HepG2 (cell line): ENCODE measurements around the gene MRPS11. TPM values are rescaled to one million over a fixed set of nuclear protein-coding genes. Genes with fewer than 3 reads are reported as not detected.

Source experiments
- ATAC-seq: fragments of 200-7000 bp; cut with Tn5 transposase; 3 replicates; pipeline ENCODE4 v1.9.1; 2020; ENCODE audit warnings: mild to moderate bottlenecking, moderate library complexity
- BruUV-seq: library from RNA; stranded (reverse); fragments of 400-500 nt; replicated peaks from 2 replicates; lab custom pipeline; 2021; lab: Mats Ljungman, UMichigan
- CTCF ChIA-PET: fragments of 300-600 bp; formaldehyde crosslinking; extraction: SDS; loops from one replicate; lab custom pipeline; 2021; ENCODE audit warnings: low total read pairs, inconsistent platforms, low intra/inter-chr PET ratio; lab: Yijun Ruan, JAX
- POLR2A ChIA-PET: fragments of 350-600 bp; sonication (Branson Sonifier 250); formaldehyde crosslinking; loops from one replicate; lab custom pipeline; 2020; ENCODE audit warnings: antibody characterized with exemption, inconsistent platforms; lab: Yijun Ruan, JAX
- DNase-seq: peaks from one replicate; pipeline ENCODE4 v3.0.0-alpha.2; 2015; ENCODE audit warnings: low spot score
- FAIRE-seq: peaks from 3 replicates; lab custom pipeline; 2011; peaks lifted over from hg19 to GRCh38; lab: Jason Lieb, UNC
- H2AFZ ChIP-seq: one replicate; pipeline ENCODE4 v1.6.1; 2011; ENCODE audit warnings: low read length, inconsistent platforms
- H3K27ac ChIP-seq: fragments of 300-600 bp; 3 replicates; pipeline ENCODE4 v1.8.0; 2011; ENCODE audit warnings: mixed run types, mild to moderate bottlenecking, mixed read lengths, low read length, inconsistent platforms; ENCODE audit not compliant: insufficient read depth; ENCODE audit errors: extremely low read length
- H3K27me3 ChIP-seq, 2 experiments: fragments of 200-600 bp in 1 of 2; 2 replicates in 1 of 2; 3 replicates in 1 of 2; pipeline versions ENCODE4 v1.6.0 to v1.8.0; 2011; ENCODE audit warnings: low read length in 2 of 2, mild to moderate bottlenecking in 2 of 2, moderate library complexity in 2 of 2, inconsistent platforms in 1 of 2; ENCODE audit not compliant: insufficient read depth in 2 of 2, control insufficient read depth in 1 of 2
- H3K36me3 ChIP-seq, 2 experiments: fragments of 200-600 bp in 1 of 2; replicated peaks in 1 of 2; 2 replicates in 1 of 2; 3 replicates in 1 of 2; pipeline versions ENCODE4 v1.5.1 to v1.8.0; 2011; ENCODE audit warnings: low read length in 2 of 2, inconsistent platforms in 1 of 2; ENCODE audit not compliant: insufficient read depth in 2 of 2, control insufficient read depth in 1 of 2
- H3K4me1 ChIP-seq: 2 replicates; pipeline ENCODE4 v1.5.1; 2012; ENCODE audit warnings: low read length, inconsistent platforms; ENCODE audit not compliant: insufficient read depth
- H3K4me2 ChIP-seq: 2 replicates; pipeline ENCODE4 v1.6.0; 2011; ENCODE audit warnings: low read depth, low read length, inconsistent platforms
- H3K4me3 ChIP-seq, 3 experiments: fragments of 200-600 bp in 1 of 3; sonication (generic), shearing (Covaris generic) in 1 of 3; replicated peaks in 1 of 3; 2 replicates each; pipeline ENCODE4 v1.5.1; 2011 to 2016; ENCODE audit warnings: low read length in 3 of 3, inconsistent platforms in 2 of 3, low read depth in 2 of 3, mild to moderate bottlenecking in 2 of 3, control low read depth in 1 of 3, mixed read lengths in 1 of 3; ENCODE audit not compliant: insufficient read depth in 1 of 3
- H3K79me2 ChIP-seq: one replicate; pipeline ENCODE4 v1.6.1; 2011; ENCODE audit warnings: low read length, inconsistent platforms; ENCODE audit not compliant: insufficient read depth
- H3K9ac ChIP-seq: 2 replicates; pipeline ENCODE4 v1.6.0; 2011; ENCODE audit warnings: mild to moderate bottlenecking, low read depth, low read length, inconsistent platforms; ENCODE audit not compliant: insufficient read depth
- H3K9me3 ChIP-seq: 2 replicates; pipeline ENCODE4 v1.5.1; 2012; ENCODE audit warnings: mild to moderate bottlenecking, low read length
- H4K20me1 ChIP-seq: 2 replicates; pipeline ENCODE4 v1.6.0; 2011; ENCODE audit warnings: inconsistent platforms, mild to moderate bottlenecking, low read length, moderate library complexity; ENCODE audit not compliant: insufficient read depth
- DRAP1 ChIP-seq: IDR thresholded peaks from 2 replicates; pipeline ENCODE4 v1.6.1; 2016; ENCODE audit warnings: missing genetic modification reagents, missing compliant biosample characterization
- EED ChIP-seq: sonication (generic); formaldehyde crosslinking; IDR thresholded peaks from 2 replicates; pipeline ENCODE4 v1.5.0; 2020; ENCODE audit warnings: mild to moderate bottlenecking, missing genetic modification reagents
- MIER3 ChIP-seq: IDR thresholded peaks from 2 replicates; pipeline ENCODE4 v1.6.1; 2016; ENCODE audit warnings: missing compliant biosample characterization, borderline replicate concordance
- RBAK ChIP-seq: sonication (generic); formaldehyde crosslinking; IDR thresholded peaks from 2 replicates; pipeline ENCODE4 v1.5.1; 2020; ENCODE audit warnings: mild to moderate bottlenecking, missing genetic modification reagents
- RNF219 ChIP-seq: sonication (generic); formaldehyde crosslinking; IDR thresholded peaks from 2 replicates; pipeline ENCODE4 v1.5.0; 2020; ENCODE audit warnings: mild to moderate bottlenecking, missing genetic modification reagents
- TARDBP ChIP-seq: sonication (generic); formaldehyde crosslinking; IDR thresholded peaks from 2 replicates; pipeline ENCODE4 v1.8.0; 2022; ENCODE audit warnings: mild to moderate bottlenecking, missing genetic modification reagents
- TFDP2 ChIP-seq: sonication (generic); formaldehyde crosslinking; IDR thresholded peaks from 2 replicates; pipeline ENCODE4 v1.4.0; 2020; ENCODE audit warnings: missing genetic modification reagents
- ZBTB43 ChIP-seq: sonication (generic); formaldehyde crosslinking; conservative IDR thresholded peaks from 2 replicates; pipeline ENCODE4 v1.4.0; 2020; ENCODE audit warnings: missing genetic modification reagents
- ZFP82 ChIP-seq: sonication (generic); formaldehyde crosslinking; IDR thresholded peaks from 2 replicates; pipeline ENCODE4 v1.5.1; 2020; ENCODE audit warnings: mild to moderate bottlenecking, missing genetic modification reagents, borderline replicate concordance
- ZNF670 ChIP-seq: sonication (generic); formaldehyde crosslinking; IDR thresholded peaks from 2 replicates; pipeline ENCODE4 v1.8.0; 2022; ENCODE audit warnings: mild to moderate bottlenecking, missing genetic modification reagents, borderline replicate concordance
- WGBS: methylation state at CpG from one replicate; pipeline ENCODE4 v1.1.6; 2017; ENCODE audit warnings: low lambda C conversion rate; 5-methylcytosine and 5-hydroxymethylcytosine counted together
- in situ Hi-C: cut with HindIII; loops from 2 replicates; pipeline ENCODE4 v1.10.0; 2017; ENCODE audit warnings: low pct_unique_long_range_greater_than_20kb; ENCODE audit not compliant: extremely low pct_ligation_motif_present
- intact Hi-C: fragments of 100-400 bp; cut with micrococcal nuclease; formaldehyde crosslinking; loops from one replicate; pipeline ENCODE4 v1.10.0; 2022; ENCODE audit not compliant: unreplicated experiment
- polyA plus RNA-seq, 8 experiments: library from polyadenylated mRNA; depleted of rRNA in 3 of 8; stranded (reverse) in 7 of 8; unstranded in 1 of 8; fragments of >200 nt; fragmentation: Illumina TruSeq in 4 of 8; extraction: Trizol in 4 of 8; gene quantifications; 2 replicates each; pipeline versions ENCODE4 v1.2.1 to v1.2.3, GENCODE V29; 2011 to 2016; ENCODE audit warnings: low read depth in 4 of 8, missing spikeins in 1 of 8, mixed read lengths in 1 of 8; ENCODE audit not compliant: insufficient read depth in 1 of 8
- total RNA-seq, 5 experiments: library from RNA; depleted of rRNA; stranded (reverse); fragments of >200 nt; fragmentation: Illumina TruSeq; extraction: Trizol; gene quantifications; 2 replicates each; pipeline ENCODE4 v1.2.3, GENCODE V29; 2016; ENCODE audit warnings: low read depth in 1 of 5

MRPS11 gene
- total and polyA plus RNA-seq, 2 of the 13 experiments (the other 11 are each of a cell fraction or from before 2014, with no cell fraction given): 50.1 to 72.7 TPM

GRCh38 chr15:88431441-88431840 is 36.1 kb upstream of the MRPS11 start:
- no peak for DNase-seq
- FAIRE-seq: no peak
- no peak overlapping the region for H2AFZ ChIP-seq
- ATAC-seq: no peak
- BruUV-seq: no TSS peak
- 74% methylated on average over 7 of the region's 10 CpGs for WGBS
- no peaks in the 10 kb centered on the region for H4K20me1 ChIP-seq
- TF ChIP-seq DRAP1 (CRISPR knock-in tag) (no peak), TFDP2 (CRISPR knock-in tag) (no peak), MIER3 (CRISPR knock-in tag) (no peak), RNF219 (no peak), ZNF670 (CRISPR knock-in tag) (no peak), ZFP82 (CRISPR knock-in tag) (no peak), EED (CRISPR knock-in tag) (no peak), TARDBP (CRISPR knock-in tag) (no peak), ZBTB43 (CRISPR knock-in tag) (no peak), RBAK (CRISPR knock-in tag) (no peak)
- H3K9ac ChIP-seq: no peak overlapping the region
- H3K4me2 ChIP-seq: no peak overlapping the region
- H3K27ac ChIP-seq: no peak overlapping the region
- in situ Hi-C loops (no loop called here), intact Hi-C loops (no loop called here)
- no peak overlapping the region for H3K4me3 ChIP-seq
- H3K9me3 ChIP-seq: no peaks in the 10 kb centered on the region
- ChIA-PET CTCF (no interaction called here), POLR2A (no interaction called here)
- no peaks in the 10 kb centered on the region for H3K4me1 ChIP-seq
- peaks cover 0 to 18% of the 10 kb centered on the region in 2 experiments; a peak in 3 of 5 replicates for H3K27me3 ChIP-seq
- no peaks in the 10 kb centered on the region for H3K36me3 ChIP-seq
- no peaks in the 10 kb centered on the region for H3K79me2 ChIP-seq
